ENCODE data around the gene TSPAN7.

Gene TSPAN7

GRCh38 chrX:38649674-38650647 is 88.6 kb downstream of the TSPAN7 start:
- DNase-seq, result no peak

- DNase-seq, result no peak
Observed at GRCh38 chrX:38651625-38652601, 90.6 kb downstream of the TSPAN7 start.

- no peak for DNase-seq
Observed at GRCh38 chrX:38652934-38653442, 91.6 kb downstream of the TSPAN7 start.

DNA sequence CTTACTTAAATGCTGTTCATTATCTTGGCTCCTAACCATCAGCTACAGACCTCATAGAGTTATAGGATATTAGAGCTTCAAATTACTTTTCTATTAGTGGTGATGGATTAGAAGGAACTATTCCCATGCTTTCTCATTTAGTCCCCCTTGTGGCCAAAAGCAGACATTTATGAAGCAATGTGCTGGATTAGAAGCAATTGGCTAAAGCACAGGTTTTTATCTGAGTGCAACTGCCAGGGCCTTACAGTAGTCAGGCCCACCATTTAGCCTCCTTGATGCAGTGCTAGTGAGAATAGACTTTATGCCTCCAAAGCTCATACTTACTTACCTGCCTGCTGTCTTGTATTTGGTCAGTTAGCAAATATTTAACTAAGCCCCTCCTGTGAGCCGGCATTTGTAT is 93.0 kb downstream of the TSPAN7 start:
- no peak for DNase-seq

DNA sequence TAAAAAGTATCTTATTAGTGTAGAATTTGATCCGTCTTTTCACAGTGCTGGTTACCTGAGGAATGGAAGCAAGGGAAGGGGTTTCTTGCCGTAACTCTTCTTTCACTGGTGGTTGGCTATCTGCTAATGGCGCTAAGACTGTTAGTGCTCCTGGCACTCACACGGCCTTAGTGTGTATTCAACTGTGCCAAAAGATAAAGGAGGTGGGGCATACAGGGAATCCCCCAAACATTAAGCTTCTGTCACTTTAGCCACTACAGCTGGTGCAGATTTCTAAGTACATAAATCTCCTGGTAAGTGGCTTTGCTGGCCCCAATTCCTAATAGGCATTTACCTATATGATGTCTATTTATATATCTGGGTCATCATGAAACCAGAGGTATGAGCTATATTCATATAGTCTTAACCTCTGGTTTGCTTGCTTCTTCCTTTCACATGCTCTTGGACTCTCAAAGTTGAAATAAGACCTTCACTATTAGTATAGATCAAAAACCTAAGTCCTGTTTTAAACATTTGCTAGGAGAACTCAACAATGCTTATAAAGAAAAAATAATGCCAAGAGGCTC is 95.1 kb downstream of the TSPAN7 start:
- no peak for DNase-seq

- no peak for DNase-seq
Observed at GRCh38 chrX:38657562-38657961, 96.2 kb downstream of the TSPAN7 start.

- no peak for DNase-seq
Observed at GRCh38 chrX:38660395-38661102, 99.2 kb downstream of the TSPAN7 start.

GRCh38 chrX:38661103-38661441 is 99.7 kb downstream of the TSPAN7 start:
- DNase-seq, result no peak

- no peak for DNase-seq
Observed at GRCh38 chrX:38661561-38661960, 100.2 kb downstream of the TSPAN7 start.

DNA sequence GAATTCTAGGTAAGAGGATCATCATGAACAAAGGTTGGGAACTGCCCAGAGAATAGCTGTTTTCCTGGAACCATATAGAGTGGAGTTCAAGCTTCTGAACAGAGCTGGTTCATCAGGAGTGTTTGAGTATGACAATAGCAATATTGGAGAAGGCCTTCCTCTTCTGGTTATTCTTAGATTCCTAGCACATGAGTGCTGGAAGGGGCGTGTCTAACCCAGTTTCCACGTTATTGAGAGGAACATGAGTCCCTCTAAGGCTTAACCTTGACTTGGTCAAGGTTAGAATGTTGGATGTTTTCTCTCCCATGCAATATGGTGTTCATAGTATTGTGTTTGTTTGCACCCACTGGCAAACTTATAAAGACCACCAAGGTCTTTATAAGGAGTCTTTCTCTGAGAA is 101.3 kb downstream of the TSPAN7 start:
- no peak for DNase-seq

DNA sequence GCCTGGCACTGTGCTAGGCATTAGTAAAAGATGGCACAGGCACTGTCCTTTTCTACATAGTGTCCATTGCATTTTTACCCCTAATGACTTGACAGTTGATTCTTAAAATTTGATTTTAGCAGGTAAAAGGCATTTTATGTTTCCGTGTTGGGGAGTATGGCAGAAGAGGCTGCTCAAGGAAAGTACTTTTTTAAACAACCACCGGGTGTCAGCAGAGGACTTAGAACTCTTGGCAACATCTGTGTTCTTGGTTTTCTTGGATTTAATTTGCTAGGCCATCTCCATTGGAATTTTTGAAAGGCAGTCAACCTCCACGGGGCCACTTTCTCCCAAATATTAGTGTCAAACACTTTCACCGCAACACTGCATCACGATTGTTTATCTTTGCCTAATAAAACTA is 102.9 kb downstream of the TSPAN7 start:
- peak in 1 of 2 donors; percentile 8 for DNase-seq

- no peak for DNase-seq
Observed at GRCh38 chrX:38666909-38667308, 105.6 kb downstream of the TSPAN7 start.

GRCh38 chrX:38668771-38669170 is 107.4 kb downstream of the TSPAN7 start:
- DNase-seq, result no peak

DNA sequence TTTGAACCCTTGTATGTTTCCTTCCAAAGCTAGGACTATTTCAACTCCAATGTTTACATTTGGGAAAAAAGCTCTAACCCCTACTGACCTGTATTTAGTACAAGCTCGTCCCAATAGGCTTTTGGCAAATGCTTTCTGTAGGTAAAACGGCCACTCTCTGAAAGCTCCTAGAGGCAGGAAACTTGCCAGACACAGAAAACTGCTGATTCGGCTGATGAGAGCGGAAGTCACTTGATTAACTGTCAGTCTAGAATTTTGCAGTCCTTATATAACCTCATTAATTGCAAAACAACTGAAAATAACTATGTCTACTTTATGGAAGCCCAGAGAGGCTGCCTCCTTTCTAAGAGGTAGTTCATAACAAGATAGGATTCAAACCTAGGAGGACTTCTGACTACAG is 108.1 kb downstream of the TSPAN7 start:
- DNase-seq, result peak in 1 of 2 donors; percentile 43

DNA sequence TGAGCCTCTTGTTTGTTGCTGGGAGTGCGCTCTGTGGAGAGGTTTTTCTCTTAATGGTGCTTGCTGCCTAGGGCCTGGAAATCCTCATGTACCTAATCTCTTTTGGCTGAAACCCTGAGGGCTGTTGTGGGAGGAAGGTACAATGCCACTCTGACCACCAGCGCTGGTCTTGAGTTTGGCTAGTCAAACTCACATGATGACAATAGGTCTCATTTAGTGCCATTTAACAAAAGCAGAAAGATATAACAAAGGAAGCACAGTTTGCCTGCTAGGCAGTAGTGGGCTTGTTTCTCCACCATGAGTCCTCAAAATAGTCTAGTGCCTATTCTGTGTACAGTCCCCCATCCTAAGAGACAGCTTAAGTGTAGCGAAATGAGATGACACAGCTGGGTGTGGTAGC is 111.3 kb downstream of the TSPAN7 start:
- no peak for DNase-seq

GRCh38 chrX:38675856-38676255 is 114.5 kb downstream of the TSPAN7 start:
- DNase-seq, result no peak

DNA sequence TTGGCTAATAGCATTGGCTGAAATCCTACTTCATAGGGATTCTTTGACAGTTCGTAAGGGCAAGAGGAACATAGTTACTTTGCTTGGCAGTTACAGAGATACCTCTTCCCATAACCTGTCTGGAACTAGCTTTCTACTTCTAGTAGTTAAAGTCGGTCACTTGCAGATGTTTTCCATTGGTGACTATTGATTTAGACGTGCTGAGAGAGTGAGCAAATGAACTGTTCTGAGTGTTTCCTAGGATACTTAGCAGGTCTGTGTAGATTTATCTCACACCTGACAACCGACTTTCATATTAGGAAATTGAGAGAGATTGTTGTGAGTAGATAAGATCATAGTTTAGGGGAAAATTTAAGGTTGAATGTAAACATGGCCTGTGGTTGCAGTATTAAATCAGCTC is 116.8 kb downstream of the TSPAN7 start:
- no peak for DNase-seq

DNA sequence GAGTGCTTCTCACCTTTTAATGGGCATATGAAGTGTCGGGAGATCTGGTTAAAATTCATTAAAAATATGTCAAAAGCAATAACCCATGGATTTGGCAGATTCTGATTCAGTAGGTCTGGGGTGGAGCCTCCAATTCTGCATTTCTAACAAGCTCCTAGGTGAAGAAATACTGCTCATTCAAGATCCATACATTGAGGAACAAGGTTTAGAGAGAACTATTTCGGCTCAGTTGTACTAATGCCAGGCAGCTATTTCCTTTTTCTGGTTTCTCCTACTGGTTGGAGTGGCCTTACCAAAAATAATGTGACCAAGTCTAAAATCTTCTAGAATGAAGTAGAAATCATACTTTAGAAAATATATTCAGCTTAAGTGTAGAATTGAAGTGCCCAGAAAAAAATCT is 117.5 kb downstream of the TSPAN7 start:
- DNase-seq, result no peak

DNA sequence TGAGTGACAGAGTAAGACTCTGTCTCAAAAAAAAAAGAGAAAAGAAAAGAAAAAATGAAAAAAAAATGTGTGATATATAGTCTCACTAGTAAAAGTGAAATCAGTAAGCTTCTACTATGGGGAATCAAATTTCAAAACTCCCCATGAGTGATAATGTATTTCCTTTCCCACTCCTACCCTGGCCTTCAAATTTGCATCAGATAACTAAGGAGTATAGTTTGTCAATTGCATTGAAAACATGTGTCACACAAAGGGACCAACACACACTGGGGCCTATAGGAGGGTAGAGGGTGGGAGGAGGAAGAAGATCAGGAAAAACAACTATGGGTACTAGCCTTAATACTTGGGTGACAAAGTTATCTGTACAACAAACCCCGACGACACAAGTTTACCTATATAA is 118.4 kb downstream of the TSPAN7 start:
- DNase-seq, result no peak

- DNase-seq, result no peak
Observed at GRCh38 chrX:38682095-38682494, 120.8 kb downstream of the TSPAN7 start.

- no peak for DNase-seq
Observed at GRCh38 chrX:38692961-38693360, 131.6 kb downstream of the TSPAN7 start.

DNA sequence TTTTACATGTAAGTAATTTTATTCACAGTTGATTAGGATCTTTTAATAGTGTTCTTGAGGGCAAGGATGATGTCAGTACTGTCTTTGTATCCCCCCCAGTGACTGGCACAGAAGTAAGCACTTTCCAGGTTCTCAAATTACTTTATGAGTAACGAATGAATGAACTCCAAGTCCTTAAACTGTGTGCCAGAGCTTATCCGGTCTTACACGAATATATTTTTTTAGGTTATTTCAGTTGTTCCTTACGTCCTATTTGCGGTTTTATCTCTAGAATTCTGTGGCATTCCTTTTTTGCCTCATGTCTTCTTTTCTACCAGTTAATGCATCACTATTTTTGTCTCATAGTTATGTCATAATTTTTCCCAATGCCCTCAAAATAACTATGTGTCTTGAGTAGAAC is 133.1 kb downstream of the TSPAN7 start:
- no peak for DNase-seq
